22Rv1 (cell line): ENCODE data around the gene GTF3C4.

Experiments used
- CTCF ChIP-seq: fragments of 450-650 bp; IDR thresholded peaks from 2 replicates; pipeline ENCODE4 v1.5.1; 2017; ENCODE audit warnings: mild to moderate bottlenecking
- ZFX ChIP-seq: fragments of 450-650 bp; IDR thresholded peaks from 2 replicates; pipeline ENCODE4 v1.6.1; 2017; ENCODE audit warnings: antibody characterized with exemption, borderline replicate concordance

GRCh38 chr9:132644251-132644650, 26.0 kb upstream of the GTF3C4 start:
- TF ChIP-seq CTCF: peak; percentile 36; the same call in 1 of the 2 replicates
- TF ChIP-seq ZFX: no peak
